C1 segment of cervical spinal cord (tissue), 14 donors: ENCODE results near the gene GPS1.
A peak's percentile ranks its signal among the peaks of the same experiment; 100 is the strongest.

ENCODE experiments used
- DNase-seq, 14 donors: peaks; one replicate each; lab custom pipeline; 2025; lab: John Stamatoyannopoulos, UW

GPS1 gene

GRCh38 chr17:82051776-82052637, at the start of gene GPS1, which contains the start of gene RFNG:
GPS1 (plus strand) TSS chr17:82051898; CDS start chr17:82051932, 34 bp downstream.
RFNG (minus strand) TSS chr17:82051811; CDS start chr17:82051766, 45 bp downstream.
- DNase-seq: peak in 12 of 14 donors; percentile 11 to 86 (median 49)

DNA sequence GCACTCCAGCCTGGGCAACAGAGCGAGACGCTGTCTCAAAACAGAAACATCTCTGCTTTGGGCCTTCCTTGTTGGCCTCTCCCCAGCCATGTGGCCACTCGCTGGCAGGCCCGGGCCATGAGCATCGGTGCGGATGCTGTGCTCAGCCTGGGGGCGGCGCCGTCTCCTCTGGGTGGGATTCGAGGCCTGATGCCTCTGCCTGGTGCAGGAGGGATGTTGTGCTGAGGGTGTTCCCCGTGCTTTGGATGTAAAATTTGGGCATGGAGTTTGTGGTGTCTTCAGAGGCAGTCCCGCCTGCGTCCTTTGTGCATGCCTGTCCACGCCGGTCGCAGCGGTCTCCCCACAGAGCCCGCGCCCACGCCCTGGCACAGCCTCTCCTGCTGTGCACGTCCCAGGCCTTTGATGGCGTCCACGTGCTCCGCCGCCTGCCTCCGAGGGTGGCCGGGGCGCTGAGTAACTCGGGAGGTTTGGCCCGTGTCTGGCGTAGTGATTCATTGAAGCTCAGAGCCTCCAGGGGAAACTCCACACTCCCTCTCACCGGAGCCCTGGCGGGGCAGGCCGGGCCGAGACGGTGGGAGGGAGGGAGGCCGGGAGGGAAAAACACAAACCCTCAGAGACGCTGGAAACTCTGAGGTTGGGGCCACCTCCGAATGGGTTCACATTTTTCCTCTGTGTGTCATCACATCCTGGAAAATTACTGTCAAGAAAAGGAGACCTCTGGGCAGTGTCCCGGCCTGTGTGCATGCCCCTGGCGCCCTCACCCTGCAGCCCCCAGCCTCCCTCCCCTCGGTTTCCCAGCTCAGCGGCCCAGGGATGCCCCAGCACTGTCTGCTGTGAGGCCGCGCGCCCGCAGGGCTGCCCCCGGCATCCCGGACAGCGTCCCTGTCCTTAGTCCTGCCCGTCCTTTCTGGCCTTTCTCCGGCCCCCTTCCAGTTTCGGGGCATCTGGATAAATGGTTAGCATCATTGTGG, 48.0 kb upstream of the GPS1 start:
- DNase-seq: peak in 1 of 14 donors; percentile 52

DNA sequence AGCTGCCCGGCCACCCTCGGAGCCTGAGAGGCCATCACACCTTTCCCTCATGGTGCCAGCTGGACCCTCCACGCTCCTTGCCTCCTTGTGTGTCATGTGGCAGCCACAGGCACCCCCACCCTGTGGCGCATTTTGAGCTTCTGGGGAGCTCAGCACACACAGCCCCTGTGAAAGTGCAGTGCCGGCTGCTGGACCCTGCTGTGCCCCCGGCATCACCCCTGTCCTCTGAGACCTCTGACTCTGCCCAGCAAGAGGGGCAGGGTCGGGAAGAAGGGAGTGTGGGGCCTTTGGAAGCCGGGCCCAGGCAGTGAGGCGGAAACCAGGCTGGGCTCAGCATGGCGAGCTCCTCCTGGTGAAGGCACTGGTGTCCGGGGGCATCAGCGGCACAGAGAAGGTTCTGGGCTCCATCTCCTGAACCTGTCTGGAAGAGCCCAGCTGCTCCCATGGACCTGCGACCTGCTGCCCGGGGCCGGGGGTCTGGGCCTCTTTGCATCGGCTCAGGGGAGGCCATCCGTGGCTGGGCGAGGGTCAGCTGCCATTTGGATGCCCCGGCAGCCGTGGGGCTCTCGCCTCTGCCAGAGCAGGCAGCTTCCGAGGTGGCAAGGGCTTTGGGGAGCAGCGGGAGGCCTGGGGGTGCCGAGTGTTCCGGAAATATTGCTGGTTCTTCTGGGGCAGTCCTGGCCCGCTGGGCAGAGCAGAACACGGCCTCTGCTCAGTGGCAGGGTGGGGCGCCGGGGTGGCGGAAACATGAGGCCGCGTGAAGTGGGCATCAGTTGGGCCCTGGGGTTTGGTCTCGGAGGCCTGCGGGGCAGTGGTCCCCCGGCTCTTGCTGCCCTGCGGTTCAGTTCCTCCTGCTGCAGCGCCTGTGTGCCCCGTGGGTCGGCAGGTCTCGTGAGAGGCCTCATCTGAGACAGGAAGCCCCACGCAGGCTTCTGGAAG, 46.9 kb upstream of the GPS1 start:
- no peak for DNase-seq

DNA sequence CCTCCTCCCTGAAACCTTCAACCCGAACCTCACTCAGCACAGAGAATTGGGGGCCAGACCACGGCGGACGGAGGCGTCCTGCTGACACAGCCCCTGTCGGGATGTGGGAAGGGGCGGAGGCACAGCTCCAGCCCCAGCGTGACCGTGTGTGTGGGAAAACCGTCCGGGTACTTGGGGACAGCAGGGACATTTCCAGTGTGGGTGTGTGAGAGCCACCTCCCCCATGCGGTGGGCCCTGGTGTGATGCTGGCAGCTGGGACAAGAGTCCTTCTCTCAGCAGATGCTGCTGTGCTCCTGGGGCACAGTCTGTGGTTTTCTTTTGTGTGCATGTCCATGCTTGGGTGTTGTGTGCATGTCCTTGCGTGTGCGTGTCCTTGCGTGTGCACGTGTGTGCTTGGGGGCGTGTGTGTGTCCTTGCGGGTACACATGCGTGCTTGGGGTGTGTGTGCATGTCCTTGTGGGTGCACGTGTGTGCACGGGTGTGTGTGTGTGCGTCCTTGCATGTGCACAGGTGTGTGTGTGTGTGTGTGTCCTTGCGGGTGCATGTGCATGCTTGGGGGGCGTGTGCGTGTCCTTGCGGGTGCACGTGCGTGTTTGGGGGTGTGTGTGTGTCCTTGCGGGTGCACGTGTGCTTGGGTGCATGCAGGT, 45.9 kb upstream of the GPS1 start:
- DNase-seq: peak in 1 of 14 donors; percentile 20

DNA sequence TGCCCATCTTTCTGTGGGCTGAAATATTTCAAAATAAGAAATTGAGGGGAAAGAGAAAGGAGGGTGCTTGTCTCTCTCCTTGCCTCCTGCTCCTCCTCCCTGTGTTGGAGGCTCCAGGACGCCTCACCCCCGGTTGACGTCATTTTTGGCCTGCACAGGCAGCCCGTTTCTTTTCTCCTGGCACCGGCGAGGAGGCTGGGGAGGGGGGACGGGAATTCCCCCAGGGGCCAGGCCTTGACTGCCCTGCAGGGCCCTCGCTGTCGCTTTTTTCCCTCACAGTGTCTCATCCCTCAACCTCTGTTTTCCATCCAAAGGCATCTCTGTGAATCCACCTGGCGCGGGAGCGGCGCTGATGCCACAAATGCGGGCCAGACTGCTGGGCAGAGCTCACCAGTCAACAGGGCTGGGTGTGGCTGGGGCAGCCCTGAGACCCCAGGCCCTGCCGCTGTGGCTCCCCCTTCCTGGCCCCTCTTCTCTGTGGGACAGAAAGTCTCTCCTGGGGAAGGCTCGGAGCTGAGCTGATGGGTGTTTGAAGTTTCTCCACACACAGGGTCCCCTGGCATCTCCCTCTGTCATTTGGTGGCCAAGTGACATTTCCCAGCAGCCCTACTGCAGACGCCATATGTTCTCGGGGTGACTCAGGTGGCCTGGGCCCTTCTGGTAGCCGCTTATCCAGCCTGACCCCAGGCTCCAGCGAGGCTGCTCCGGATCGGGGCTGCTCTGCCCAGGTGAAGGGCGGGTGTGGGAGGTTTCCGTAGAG, 45.0 kb upstream of the GPS1 start:
- peak in 9 of 14 donors; percentile 5 to 90 (median 32) for DNase-seq

GRCh38 chr17:82007228-82007494, 44.5 kb upstream of the GPS1 start:
- DNase-seq: no peak

- peak in 2 of 14 donors; percentile 34 to 55 for DNase-seq
Observed at GRCh38 chr17:82007495-82008257, 44.0 kb upstream of the GPS1 start.

DNA sequence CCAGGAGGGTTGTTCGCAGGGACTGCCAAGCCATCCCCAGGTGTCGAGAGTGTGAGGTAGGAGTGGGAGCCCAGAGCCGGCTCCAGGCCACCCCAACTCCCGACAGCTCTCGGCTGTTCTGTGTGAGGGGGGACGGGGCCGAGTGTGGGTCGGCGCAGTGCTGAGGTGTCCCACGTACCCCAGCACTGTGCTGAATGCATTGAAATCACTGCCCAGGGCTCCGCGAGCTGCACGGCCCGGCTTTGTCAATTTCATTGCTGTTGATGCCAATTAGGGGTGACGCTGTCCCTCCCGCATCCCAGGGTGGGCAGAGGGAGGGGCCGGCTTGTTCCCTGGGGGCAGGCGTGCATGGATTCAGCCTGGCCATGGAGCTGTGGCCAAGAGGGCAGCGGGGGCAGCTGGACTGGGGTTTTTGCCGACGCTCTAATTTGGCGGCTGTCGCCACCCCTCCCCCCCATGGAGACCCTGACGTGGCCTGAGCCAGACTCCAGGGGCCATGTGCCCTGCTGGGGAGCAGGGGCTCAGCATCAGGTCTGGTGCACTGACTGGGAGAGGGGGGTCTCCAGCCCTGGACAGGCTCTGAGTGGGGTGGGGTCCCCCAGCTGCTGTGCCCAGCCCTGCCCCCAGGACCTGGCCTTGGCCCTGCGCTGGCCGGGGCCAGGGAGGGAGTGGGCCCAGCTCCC, 43.3 kb upstream of the GPS1 start:
- no peak for DNase-seq

- DNase-seq: peak in 2 of 14 donors; percentile 28 to 35
Observed at GRCh38 chr17:82008941-82009405, 42.7 kb upstream of the GPS1 start.

DNA sequence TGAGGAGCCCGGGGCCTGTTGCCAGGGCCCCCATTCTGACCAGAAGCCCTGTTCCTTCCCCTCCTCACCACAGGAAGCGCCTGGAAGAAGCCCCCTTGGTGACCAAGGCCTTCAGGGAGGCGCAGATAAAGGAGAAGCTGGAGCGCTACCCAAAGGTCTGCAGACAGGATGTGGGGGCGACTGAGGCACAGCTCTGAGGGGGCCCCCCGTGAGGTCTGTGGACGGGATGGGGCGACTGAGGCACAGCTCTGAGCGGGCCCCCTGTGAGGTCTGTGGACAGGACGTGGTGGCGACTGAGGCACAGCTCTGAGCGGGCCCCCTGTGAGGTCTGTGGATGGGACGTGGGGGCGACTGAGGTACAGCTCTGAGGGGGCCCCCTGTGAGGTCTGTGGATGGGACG, 42.3 kb upstream of the GPS1 start:
- no peak for DNase-seq

- no peak for DNase-seq
Observed at GRCh38 chr17:82010575-82011525, 40.8 kb upstream of the GPS1 start.

DNA sequence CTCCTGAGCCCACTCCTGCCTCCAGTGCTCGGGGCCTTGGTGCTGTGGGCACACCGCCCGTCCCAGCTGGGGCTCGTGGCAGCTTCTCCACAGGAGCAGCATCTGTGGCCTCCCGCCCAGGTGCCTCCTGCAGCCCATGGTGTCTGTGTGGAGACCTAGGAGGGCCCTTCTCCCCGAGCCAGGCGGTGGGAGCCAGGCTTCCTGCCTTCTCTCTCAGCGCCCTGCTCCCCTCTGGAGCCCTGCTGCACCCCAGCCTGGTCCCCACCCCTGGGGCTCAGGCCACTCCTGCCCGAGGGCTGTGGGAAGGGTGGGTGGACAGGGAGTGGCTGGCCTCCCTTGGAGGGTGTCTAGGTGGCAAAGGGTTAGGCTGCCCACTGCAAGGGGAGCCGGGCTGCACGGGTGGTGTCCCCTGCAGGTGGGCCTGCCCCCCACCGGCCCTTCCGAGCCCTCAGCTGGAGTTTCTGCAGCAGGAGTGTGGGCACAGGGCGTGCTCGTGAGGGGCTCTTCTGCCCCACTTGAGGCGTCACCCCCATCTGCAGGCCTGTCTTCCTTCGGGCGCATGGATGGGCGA, 40.0 kb upstream of the GPS1 start:
- DNase-seq: no peak

DNA sequence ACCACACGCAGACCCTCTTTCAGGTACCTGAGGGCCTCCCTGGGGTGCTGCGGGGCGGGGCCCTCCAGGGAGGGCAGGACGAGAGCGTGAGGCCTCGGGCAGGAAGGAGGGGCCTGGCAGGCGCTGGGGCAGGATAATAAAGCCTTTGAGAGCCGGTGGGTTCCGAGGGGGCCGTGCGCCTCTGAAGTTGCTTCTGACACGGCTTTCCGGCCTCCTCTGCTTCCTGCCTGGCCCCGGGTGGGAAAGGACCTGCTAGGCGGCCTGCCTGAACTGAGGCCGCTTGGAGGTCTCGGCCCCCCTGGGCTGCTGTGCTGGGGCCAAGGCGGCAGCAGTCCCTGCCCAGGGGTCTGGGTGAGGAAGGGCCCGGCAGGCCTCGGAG, 39.4 kb upstream of the GPS1 start:
- DNase-seq: no peak

DNA sequence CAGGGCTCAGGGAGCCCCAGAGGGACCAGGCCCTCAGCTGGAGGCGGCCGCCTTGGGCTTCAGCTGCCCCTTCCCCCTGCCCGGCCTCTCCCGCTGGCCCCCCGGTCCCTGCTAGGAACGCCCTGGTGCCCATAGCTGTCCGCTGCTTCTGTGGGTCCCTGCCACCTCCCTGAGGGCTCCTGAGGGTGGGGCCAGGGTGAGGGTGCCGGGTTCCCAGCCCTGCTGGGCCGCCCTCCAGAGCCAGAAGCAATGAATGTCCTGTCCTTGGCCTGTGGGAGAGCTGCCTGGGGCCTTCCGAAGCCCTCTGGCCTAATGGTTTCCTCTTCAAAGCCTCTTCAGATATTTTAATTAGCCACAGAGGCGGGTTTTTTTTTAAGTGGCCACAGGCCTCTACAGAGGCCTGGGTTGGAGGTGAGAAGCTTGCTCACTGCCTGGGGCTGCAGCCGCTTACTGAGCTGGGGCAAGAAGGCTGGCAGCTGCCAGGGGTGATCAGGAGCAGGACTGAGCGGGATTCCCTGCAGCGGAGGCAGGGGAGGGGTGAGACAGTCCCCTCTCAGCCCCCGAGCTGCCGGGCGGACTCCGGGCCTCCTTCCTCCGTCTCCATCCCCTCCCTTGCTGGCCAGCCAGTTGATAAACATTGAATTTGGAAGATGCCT, 38.9 kb upstream of the GPS1 start:
- peak in 1 of 14 donors; percentile 36 for DNase-seq

DNA sequence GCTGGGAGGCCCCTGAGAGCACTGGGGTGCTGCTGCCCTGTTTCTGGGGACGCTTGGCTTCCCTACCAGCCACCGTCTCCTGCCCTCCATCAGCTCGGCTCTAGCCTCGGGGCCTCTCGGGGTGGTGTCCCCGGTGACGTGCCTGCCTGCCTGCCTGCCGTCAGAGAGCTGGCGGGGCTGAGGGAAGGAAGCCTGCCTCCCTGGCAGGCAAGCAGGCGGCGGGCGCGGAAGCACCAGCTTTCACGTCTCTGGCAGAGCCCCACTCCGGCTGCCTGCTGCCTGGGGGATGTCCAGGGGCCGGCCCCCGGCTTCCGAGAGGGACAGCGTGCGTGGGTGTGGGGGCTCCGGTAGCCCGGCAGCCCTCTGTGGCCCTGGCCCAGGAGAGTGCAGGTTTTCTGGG, 38.4 kb upstream of the GPS1 start:
- DNase-seq: peak in 7 of 14 donors; percentile 6 to 65 (median 28)

DNA sequence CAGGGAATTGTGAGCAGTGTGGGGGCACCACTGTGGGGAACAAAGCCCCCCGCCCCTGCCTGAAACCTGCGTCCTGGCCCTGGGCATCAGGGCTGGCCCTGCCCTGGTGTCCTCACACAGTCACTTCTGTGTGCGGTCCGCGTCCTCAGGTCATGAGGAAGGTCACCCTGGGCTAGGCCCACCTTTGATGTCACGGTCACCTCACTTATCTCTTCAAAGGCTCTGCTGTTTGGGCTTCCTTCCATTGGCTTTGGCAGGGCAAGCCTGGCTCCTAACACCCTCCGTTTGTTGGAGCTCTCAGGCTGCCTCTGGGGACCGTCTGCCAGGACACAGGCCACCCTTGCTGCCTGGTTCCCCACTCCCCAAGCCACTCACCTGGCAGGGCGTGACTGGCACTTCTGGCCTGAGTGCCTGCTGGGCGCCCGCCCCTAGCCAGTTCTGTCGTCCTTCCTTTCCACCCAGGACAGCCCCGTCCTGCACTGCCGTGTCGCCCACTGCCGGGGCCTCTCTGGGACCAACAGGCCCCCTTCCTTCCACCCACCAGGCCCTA, 37.9 kb upstream of the GPS1 start:
- no peak for DNase-seq
